Neuronal stem cell (in vitro differentiated cells): ENCODE results near the gene PATZ1.

Experiments
- DNase-seq: peaks from one replicate; pipeline ENCODE4 v3.0.0-alpha.2; 2013; ENCODE audit warnings: low spot score
- H2AFZ ChIP-seq: one replicate; pipeline ENCODE4 v1.6.1; 2013; ENCODE audit warnings: mild to moderate bottlenecking, low read length, inconsistent platforms
- H2AK5ac ChIP-seq: 2 replicates; pipeline ENCODE4 v1.6.1; 2013; ENCODE audit warnings: low read depth, mild to moderate bottlenecking, inconsistent platforms, low read length, moderate library complexity, mixed read lengths
- H2BK120ac ChIP-seq: 2 replicates; pipeline ENCODE4 v1.6.1; 2013; ENCODE audit warnings: low read depth, mild to moderate bottlenecking, inconsistent platforms, low read length, moderate library complexity, mixed read lengths
- H2BK12ac ChIP-seq: one replicate; pipeline ENCODE4 v1.6.1; 2013; ENCODE audit warnings: low read length, inconsistent platforms
- H2BK15ac ChIP-seq: 2 replicates; pipeline ENCODE4 v1.6.1; 2013; ENCODE audit warnings: mild to moderate bottlenecking, low read length, inconsistent platforms, mixed read lengths
- H2BK5ac ChIP-seq: one replicate; pipeline ENCODE4 v1.6.1; 2013; ENCODE audit warnings: inconsistent platforms, mild to moderate bottlenecking, low read length, moderate library complexity
- H3K14ac ChIP-seq: one replicate; pipeline ENCODE4 v1.6.1; 2013; ENCODE audit warnings: low read length, inconsistent platforms
- H3K18ac ChIP-seq: 2 replicates; pipeline ENCODE4 v1.6.1; 2013; ENCODE audit warnings: low read length, inconsistent platforms
- H3K23ac ChIP-seq: 2 replicates; pipeline ENCODE4 v1.6.1; 2013; ENCODE audit warnings: low read depth, mild to moderate bottlenecking, mixed read lengths, low read length, inconsistent platforms; ENCODE audit not compliant: poor library complexity
- H3K27ac ChIP-seq: replicated peaks from 3 replicates; pipeline ENCODE4 v1.5.1; 2013; ENCODE audit warnings: low read length, inconsistent platforms
- H3K27me3 ChIP-seq, 3 experiments: 2 replicates each; pipeline ENCODE4 v1.6.1; 2013; ENCODE audit warnings: low read length in 3 of 3, mild to moderate bottlenecking in 2 of 3, inconsistent platforms in 1 of 3, low read depth in 1 of 3, mixed read lengths in 1 of 3, moderate library complexity in 1 of 3; ENCODE audit not compliant: control insufficient read depth in 3 of 3, insufficient read depth in 3 of 3
- H3K36me3 ChIP-seq, 2 donors: replicated peaks in 1 of 2; 2 replicates each; pipeline ENCODE4 v1.6.1; 2013; ENCODE audit warnings: low read length in 2 of 2; ENCODE audit not compliant: control insufficient read depth in 2 of 2, insufficient read depth in 2 of 2
- H3K4ac ChIP-seq: 2 replicates; pipeline ENCODE4 v1.6.1; 2013; ENCODE audit warnings: inconsistent platforms, mild to moderate bottlenecking, low read length, moderate library complexity
- H3K4me1 ChIP-seq, 2 donors: 1 replicate in 1 of 2; 2 replicates in 1 of 2; pipeline ENCODE4 v1.6.1; 2013; ENCODE audit warnings: low read length in 2 of 2, low read depth in 1 of 2; ENCODE audit not compliant: control insufficient read depth in 2 of 2, insufficient read depth in 1 of 2
- H3K4me2 ChIP-seq: one replicate; pipeline ENCODE4 v1.6.1; 2013; ENCODE audit warnings: mild to moderate bottlenecking, low read length, inconsistent platforms; ENCODE audit not compliant: insufficient read depth, poor library complexity, severe bottlenecking
- H3K4me3 ChIP-seq, 2 donors: 2 replicates each; pipeline ENCODE4 v1.5.1; 2013; ENCODE audit warnings: low read length in 2 of 2, mild to moderate bottlenecking in 2 of 2, inconsistent platforms in 1 of 2, moderate library complexity in 1 of 2
- H3K79me1 ChIP-seq: one replicate; pipeline ENCODE4 v1.6.1; 2013; ENCODE audit warnings: low read depth, mild to moderate bottlenecking, inconsistent platforms, low read length, moderate library complexity
- H3K9ac ChIP-seq: one replicate; pipeline ENCODE4 v1.6.1; 2013; ENCODE audit warnings: mild to moderate bottlenecking, low read depth, low read length, inconsistent platforms; ENCODE audit not compliant: poor library complexity
- H3K9me3 ChIP-seq, 2 donors: replicated peaks in 1 of 2; 2 replicates each; pipeline versions ENCODE3 to v1.6.1; 2013; ENCODE audit warnings: low read length in 2 of 2, mild to moderate bottlenecking in 2 of 2, inconsistent platforms in 1 of 2, low read depth in 1 of 2, mixed read lengths in 1 of 2, moderate library complexity in 1 of 2; ENCODE audit not compliant: control insufficient read depth in 2 of 2, insufficient read depth in 1 of 2
- H4K8ac ChIP-seq: one replicate; pipeline ENCODE4 v1.6.1; 2013; ENCODE audit warnings: low read depth, mild to moderate bottlenecking, inconsistent platforms, low read length, moderate library complexity
- H4K91ac ChIP-seq: one replicate; pipeline ENCODE4 v1.6.1; 2013; ENCODE audit warnings: low read length, low read depth, mild to moderate bottlenecking, inconsistent platforms; ENCODE audit not compliant: poor library complexity
- WGBS, 2 donors: extraction: QIAGEN DNeasy Blood & Tissue Kit; methylation state at CpG; one replicate each; pipeline ENCODE4 v1.1.7; 2013; ENCODE audit warnings: missing lambda C conversion rate in 2 of 2, mixed read lengths in 1 of 2; ENCODE audit not compliant: insufficient read length in 2 of 2, insufficient replicate concordance in 1 of 2; ENCODE audit errors: extremely low coverage in 2 of 2; 5-methylcytosine and 5-hydroxymethylcytosine counted together

Gene PATZ1

GRCh38 chr22:31287818-31288495 is 58.2 kb downstream of the PATZ1 start:
- H3K14ac ChIP-seq = no peak overlapping the region
- H2BK15ac ChIP-seq = no peak overlapping the region
- no CpG with 5 or more reads among the region's 6 CpGs for WGBS, 2 donors
- no peak overlapping the region for H2BK5ac ChIP-seq
- DNase-seq = no peak
- no peak overlapping the region for H4K91ac ChIP-seq
- peaks cover 0 to 3% of the 10 kb centered on the region in 2 donors for H3K36me3 ChIP-seq
- H2BK12ac ChIP-seq = no peak overlapping the region
- no peak overlapping the region for H3K27ac ChIP-seq
- no peak overlapping the region for H2AK5ac ChIP-seq
- no peak overlapping the region for H4K8ac ChIP-seq
- no peak overlapping the region for H3K9ac ChIP-seq
- no peaks in the 10 kb centered on the region for H3K9me3 ChIP-seq
- H3K18ac ChIP-seq = no peak overlapping the region
- H3K4me1 ChIP-seq = peaks cover 7 to 14% of the 10 kb centered on the region in 2 donors
- no peak overlapping the region for H2AFZ ChIP-seq
- peaks cover 0 to 21% (median 0%) of the 10 kb centered on the region in 3 experiments for H3K27me3 ChIP-seq
- no peak overlapping the region for H3K23ac ChIP-seq
- no peak overlapping the region for H3K4ac ChIP-seq
- H2BK120ac ChIP-seq = no peak overlapping the region
- H3K4me3 ChIP-seq = no peak overlapping the region
- no peak overlapping the region for H3K4me2 ChIP-seq
- no peaks in the 10 kb centered on the region for H3K79me1 ChIP-seq

GRCh38 chr22:31286360-31287255 is 59.5 kb downstream of the PATZ1 start:
- H2BK5ac ChIP-seq = no peak overlapping the region
- H3K79me1 ChIP-seq = no peaks in the 10 kb centered on the region
- no peak overlapping the region for H2BK12ac ChIP-seq
- H3K4me3 ChIP-seq = no peak overlapping the region
- no peak overlapping the region for H4K8ac ChIP-seq
- H3K18ac ChIP-seq = no peak overlapping the region
- no CpG with 5 or more reads among the region's 8 CpGs for WGBS, 2 donors
- H4K91ac ChIP-seq = no peak overlapping the region
- H3K9ac ChIP-seq = no peak overlapping the region
- no peak overlapping the region for H3K27ac ChIP-seq
- H2AK5ac ChIP-seq = no peak overlapping the region
- H3K27me3 ChIP-seq = peaks cover 0 to 17% (median 0%) of the 10 kb centered on the region in 3 experiments
- H2BK15ac ChIP-seq = no peak overlapping the region
- H3K4ac ChIP-seq = no peak overlapping the region
- peaks cover 7 to 11% of the 10 kb centered on the region in 2 donors for H3K4me1 ChIP-seq
- no peaks in the 10 kb centered on the region for H3K9me3 ChIP-seq
- H2BK120ac ChIP-seq = no peak overlapping the region
- H3K4me2 ChIP-seq = no peak overlapping the region
- no peak overlapping the region for H2AFZ ChIP-seq
- no peak overlapping the region for H3K14ac ChIP-seq
- no peak overlapping the region for H3K23ac ChIP-seq
- no peak for DNase-seq
- H3K36me3 ChIP-seq = peaks cover 1 to 15% of the 10 kb centered on the region in 2 donors

- peak overlapping the region; percentile 52 for H4K8ac ChIP-seq
- H3K9ac ChIP-seq = no peak overlapping the region
- H3K4me3 ChIP-seq = no peak overlapping the region
- H3K4me2 ChIP-seq = no peak overlapping the region
- H3K23ac ChIP-seq = no peak overlapping the region
- no peaks in the 10 kb centered on the region for H3K79me1 ChIP-seq
- no peak overlapping the region for H2BK5ac ChIP-seq
- H2AK5ac ChIP-seq = no peak overlapping the region
- peak overlapping the region; percentile 30 for H2AFZ ChIP-seq
- peaks cover 5 to 31% of the 10 kb centered on the region in 2 donors for H3K36me3 ChIP-seq
- no peaks in the 10 kb centered on the region for H3K9me3 ChIP-seq
- no peak overlapping the region for H3K14ac ChIP-seq
- no peak overlapping the region for H3K4ac ChIP-seq
- no peak overlapping the region for H4K91ac ChIP-seq
- no peak overlapping the region for H2BK120ac ChIP-seq
- no peak overlapping the region for H2BK15ac ChIP-seq
- no peak for DNase-seq
- H3K27me3 ChIP-seq = peaks cover 0 to 3% (median 0%) of the 10 kb centered on the region in 3 experiments
- H3K4me1 ChIP-seq = peaks cover 6 to 9% of the 10 kb centered on the region in 2 donors
- H2BK12ac ChIP-seq = no peak overlapping the region
- peak overlapping the region; percentile 40 for H3K18ac ChIP-seq
- no CpG with 5 or more reads among the region's 3 CpGs for WGBS, 2 donors
- H3K27ac ChIP-seq = no peak overlapping the region
These were observed 61.6 kb downstream of the PATZ1 start for GRCh38 chr22:31284281-31285155.
